ENCODE measurements around the gene TTC39B.

DNA sequence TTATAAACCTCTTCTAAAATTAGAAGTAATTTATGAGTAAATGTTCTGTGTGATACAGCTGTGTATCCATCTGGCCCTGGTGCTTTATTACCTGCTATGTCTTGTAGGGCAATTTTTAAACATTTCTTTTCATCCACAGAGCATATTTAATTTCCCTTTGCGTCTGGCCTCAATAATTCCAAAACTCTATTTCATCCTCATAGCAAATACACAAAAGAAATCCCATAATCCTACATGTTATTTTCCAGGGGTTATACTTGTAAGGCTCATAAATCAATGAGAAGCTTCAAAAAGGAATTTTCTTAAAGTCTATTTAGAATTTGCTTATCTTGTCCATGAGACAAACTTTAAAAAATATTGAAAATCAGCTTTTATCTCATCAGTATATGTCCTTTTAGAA is 167.0 kb downstream of the TTC39B start:
- TF ChIP-seq, protein P1, sequence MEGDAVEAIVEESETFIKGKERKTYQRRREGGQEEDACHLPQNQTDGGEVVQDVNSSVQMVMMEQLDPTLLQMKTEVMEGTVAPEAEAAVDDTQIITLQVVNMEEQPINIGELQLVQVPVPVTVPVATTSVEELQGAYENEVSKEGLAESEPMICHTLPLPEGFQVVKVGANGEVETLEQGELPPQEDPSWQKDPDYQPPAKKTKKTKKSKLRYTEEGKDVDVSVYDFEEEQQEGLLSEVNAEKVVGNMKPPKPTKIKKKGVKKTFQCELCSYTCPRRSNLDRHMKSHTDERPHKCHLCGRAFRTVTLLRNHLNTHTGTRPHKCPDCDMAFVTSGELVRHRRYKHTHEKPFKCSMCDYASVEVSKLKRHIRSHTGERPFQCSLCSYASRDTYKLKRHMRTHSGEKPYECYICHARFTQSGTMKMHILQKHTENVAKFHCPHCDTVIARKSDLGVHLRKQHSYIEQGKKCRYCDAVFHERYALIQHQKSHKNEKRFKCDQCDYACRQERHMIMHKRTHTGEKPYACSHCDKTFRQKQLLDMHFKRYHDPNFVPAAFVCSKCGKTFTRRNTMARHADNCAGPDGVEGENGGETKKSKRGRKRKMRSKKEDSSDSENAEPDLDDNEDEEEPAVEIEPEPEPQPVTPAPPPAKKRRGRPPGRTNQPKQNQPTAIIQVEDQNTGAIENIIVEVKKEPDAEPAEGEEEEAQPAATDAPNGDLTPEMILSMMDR (IDR thresholded peaks at IDR 0.05) = no peak
- TF ChIP-seq POLR2A (IDR thresholded peaks at IDR 0.05) (no peak), EP300 (IDR thresholded peaks at IDR 0.05) (no peak), POLR2AphosphoS5 (IDR thresholded peaks at IDR 0.05) (no peak)
